Measurements from ENCODE around the gene MTHFSD.

Gene MTHFSD

GRCh38 chr16:86530251-86531190, 24.5 kb downstream of the MTHFSD start:
- Histone ChIP-seq H3K4me3 (ENCODE audit: low read length) (no peak overlapping the region), H3K4me1 (ENCODE audit: control insufficient read depth, insufficient read depth, low read length) (peaks cover 20% of the 10 kb centered on the region), H3K9me3 (ENCODE audit: control insufficient read depth, low read length) (no peaks in the 10 kb centered on the region), H3K9ac (ENCODE audit: low read length) (no peak overlapping the region), H3K27me3 (replicated peaks; ENCODE audit: control insufficient read depth, insufficient read depth, low read length) (peaks cover 4% of the 10 kb centered on the region), H3K36me3 (ENCODE audit: control insufficient read depth, insufficient read depth, low read length, severe bottlenecking) (peaks cover 3% of the 10 kb centered on the region)
- no peak for DNase-seq (ENCODE audit: low read depth)

- peaks cover 20% of the 10 kb centered on the region for H3K4me1 ChIP-seq (ENCODE audit: control insufficient read depth, insufficient read depth, low read length)
- no peak overlapping the region for H3K9ac ChIP-seq (ENCODE audit: low read length)
- H3K4me3 ChIP-seq (ENCODE audit: low read length): no peak overlapping the region
- H3K36me3 ChIP-seq (ENCODE audit: control insufficient read depth, insufficient read depth, low read length, severe bottlenecking): no peaks in the 10 kb centered on the region
- no peak for DNase-seq (ENCODE audit: low read depth)
- peaks cover 9% of the 10 kb centered on the region for H3K27me3 ChIP-seq (replicated peaks; ENCODE audit: control insufficient read depth, insufficient read depth, low read length)
- no peaks in the 10 kb centered on the region for H3K9me3 ChIP-seq (ENCODE audit: control insufficient read depth, low read length)
These were observed 25.9 kb downstream of the MTHFSD start for GRCh38 chr16:86529160-86529559.

- no peaks in the 10 kb centered on the region for H3K36me3 ChIP-seq (ENCODE audit: control insufficient read depth, insufficient read depth, low read length, severe bottlenecking)
- H3K27me3 ChIP-seq (replicated peaks; ENCODE audit: control insufficient read depth, insufficient read depth, low read length): peaks cover 17% of the 10 kb centered on the region
- peaks cover 20% of the 10 kb centered on the region for H3K4me1 ChIP-seq (ENCODE audit: control insufficient read depth, insufficient read depth, low read length)
- no peaks in the 10 kb centered on the region for H3K9me3 ChIP-seq (ENCODE audit: control insufficient read depth, low read length)
- no peak for DNase-seq (ENCODE audit: low read depth)
- no peak overlapping the region for H3K9ac ChIP-seq (ENCODE audit: low read length)
- no peak overlapping the region for H3K4me3 ChIP-seq (ENCODE audit: low read length)
These were observed 26.7 kb downstream of the MTHFSD start for GRCh38 chr16:86528061-86528929.

GRCh38 chr16:86527366-86527765, 27.7 kb downstream of the MTHFSD start:
- H3K4me3 ChIP-seq (ENCODE audit: low read length): no peak overlapping the region
- H3K27me3 ChIP-seq (replicated peaks; ENCODE audit: control insufficient read depth, insufficient read depth, low read length): peaks cover 26% of the 10 kb centered on the region
- peaks cover 20% of the 10 kb centered on the region for H3K4me1 ChIP-seq (ENCODE audit: control insufficient read depth, insufficient read depth, low read length)
- H3K36me3 ChIP-seq (ENCODE audit: control insufficient read depth, insufficient read depth, low read length, severe bottlenecking): no peaks in the 10 kb centered on the region
- no peak for DNase-seq (ENCODE audit: low read depth)
- no peak overlapping the region for H3K9ac ChIP-seq (ENCODE audit: low read length)
- no peaks in the 10 kb centered on the region for H3K9me3 ChIP-seq (ENCODE audit: control insufficient read depth, low read length)

GRCh38 chr16:86525696-86526095, 29.3 kb downstream of the MTHFSD start:
- no peak for DNase-seq (ENCODE audit: low read depth)
- Histone ChIP-seq H3K27me3 (replicated peaks; ENCODE audit: control insufficient read depth, insufficient read depth, low read length) (peaks cover 43% of the 10 kb centered on the region), H3K4me3 (ENCODE audit: low read length) (no peak overlapping the region), H3K9me3 (ENCODE audit: control insufficient read depth, low read length) (no peaks in the 10 kb centered on the region), H3K36me3 (ENCODE audit: control insufficient read depth, insufficient read depth, low read length, severe bottlenecking) (no peaks in the 10 kb centered on the region), H3K9ac (ENCODE audit: low read length) (no peak overlapping the region), H3K4me1 (ENCODE audit: control insufficient read depth, insufficient read depth, low read length) (peaks cover 11% of the 10 kb centered on the region)

GRCh38 chr16:86524029-86524428, 31.0 kb downstream of the MTHFSD start:
- Histone ChIP-seq H3K9me3 (ENCODE audit: control insufficient read depth, low read length) (no peaks in the 10 kb centered on the region), H3K27me3 (replicated peaks; ENCODE audit: control insufficient read depth, insufficient read depth, low read length) (peaks cover 57% of the 10 kb centered on the region), H3K4me1 (ENCODE audit: control insufficient read depth, insufficient read depth, low read length) (peaks cover 11% of the 10 kb centered on the region), H3K36me3 (ENCODE audit: control insufficient read depth, insufficient read depth, low read length, severe bottlenecking) (no peaks in the 10 kb centered on the region), H3K4me3 (ENCODE audit: low read length) (no peak overlapping the region), H3K9ac (ENCODE audit: low read length) (no peak overlapping the region)
- no peak for DNase-seq (ENCODE audit: low read depth)

- no peaks in the 10 kb centered on the region for H3K9me3 ChIP-seq (ENCODE audit: control insufficient read depth, low read length)
- peaks cover 6% of the 10 kb centered on the region for H3K4me1 ChIP-seq (ENCODE audit: control insufficient read depth, insufficient read depth, low read length)
- H3K36me3 ChIP-seq (ENCODE audit: control insufficient read depth, insufficient read depth, low read length, severe bottlenecking): no peaks in the 10 kb centered on the region
- no peak for DNase-seq (ENCODE audit: low read depth)
- H3K4me3 ChIP-seq (ENCODE audit: low read length): no peak overlapping the region
- no peak overlapping the region for H3K9ac ChIP-seq (ENCODE audit: low read length)
- peaks cover 58% of the 10 kb centered on the region for H3K27me3 ChIP-seq (replicated peaks; ENCODE audit: control insufficient read depth, insufficient read depth, low read length)
These were observed 31.8 kb downstream of the MTHFSD start for GRCh38 chr16:86523166-86523740.

GRCh38 chr16:86522634-86523033, 32.4 kb downstream of the MTHFSD start:
- no peak overlapping the region for H3K9ac ChIP-seq (ENCODE audit: low read length)
- no peak overlapping the region for H3K4me3 ChIP-seq (ENCODE audit: low read length)
- H3K27me3 ChIP-seq (replicated peaks; ENCODE audit: control insufficient read depth, insufficient read depth, low read length): peaks cover 58% of the 10 kb centered on the region
- DNase-seq (ENCODE audit: low read depth): no peak
- H3K36me3 ChIP-seq (ENCODE audit: control insufficient read depth, insufficient read depth, low read length, severe bottlenecking): no peaks in the 10 kb centered on the region
- H3K9me3 ChIP-seq (ENCODE audit: control insufficient read depth, low read length): no peaks in the 10 kb centered on the region
- peaks cover 6% of the 10 kb centered on the region for H3K4me1 ChIP-seq (ENCODE audit: control insufficient read depth, insufficient read depth, low read length)

- Histone ChIP-seq H3K27me3 (replicated peaks; ENCODE audit: control insufficient read depth, insufficient read depth, low read length) (peaks cover 66% of the 10 kb centered on the region), H3K4me3 (ENCODE audit: low read length) (no peak overlapping the region), H3K9ac (ENCODE audit: low read length) (no peak overlapping the region), H3K9me3 (ENCODE audit: control insufficient read depth, low read length) (no peaks in the 10 kb centered on the region), H3K4me1 (ENCODE audit: control insufficient read depth, insufficient read depth, low read length) (peaks cover 6% of the 10 kb centered on the region), H3K36me3 (ENCODE audit: control insufficient read depth, insufficient read depth, low read length, severe bottlenecking) (no peaks in the 10 kb centered on the region)
- no peak for DNase-seq (ENCODE audit: low read depth)
These were observed 33.5 kb downstream of the MTHFSD start for GRCh38 chr16:86521236-86522197.

GRCh38 chr16:86520317-86521210, 34.5 kb downstream of the MTHFSD start:
- Histone ChIP-seq H3K36me3 (ENCODE audit: control insufficient read depth, insufficient read depth, low read length, severe bottlenecking) (no peaks in the 10 kb centered on the region), H3K9me3 (ENCODE audit: control insufficient read depth, low read length) (no peaks in the 10 kb centered on the region), H3K4me1 (ENCODE audit: control insufficient read depth, insufficient read depth, low read length) (peaks cover 11% of the 10 kb centered on the region), H3K4me3 (ENCODE audit: low read length) (no peak overlapping the region), H3K27me3 (replicated peaks; ENCODE audit: control insufficient read depth, insufficient read depth, low read length) (peaks cover 71% of the 10 kb centered on the region), H3K9ac (ENCODE audit: low read length) (no peak overlapping the region)
- DNase-seq (ENCODE audit: low read depth): no peak
